Loucy (cell line): ENCODE results near the gene MROH9.
"Not testable (repeated sequence)": the region's sequence is repeated elsewhere in the genome, so short reads cannot be mapped to it uniquely, and the experiment has no call there.

Experiments
- CTCF ChIP-seq: fragments of 200-600 bp; sonication (generic); conservative IDR thresholded peaks from 2 replicates; pipeline ENCODE4 v1.5.1; 2014; ENCODE audit warnings: mild to moderate bottlenecking, antibody characterized with exemption, low read length
- EZH2phosphoT487 ChIP-seq: fragments of 200-600 bp; IDR thresholded peaks from 2 replicates; pipeline ENCODE4 v1.6.1; 2018; ENCODE audit warnings: antibody characterized with exemption, mild to moderate bottlenecking, moderate library complexity, borderline replicate concordance

GRCh38 chr1:170924656-170925055 lies 10.7 kb upstream of the MROH9 start:
- TF ChIP-seq CTCF, EZH2phosphoT487: not testable (repeated sequence)
